NT2/D1 (cell line): ENCODE measurements around the gene ARHGEF11.

Experiments used
- DNase-seq: peaks from one replicate; pipeline ENCODE4 v3.0.0-alpha.2; 2011; ENCODE audit warnings: low read depth, low spot score
- H3K27me3 ChIP-seq: 2 replicates; pipeline ENCODE4 v1.6.0; 2011; ENCODE audit warnings: mild to moderate bottlenecking; ENCODE audit not compliant: insufficient read length, insufficient read depth
- H3K36me3 ChIP-seq: 2 replicates; pipeline ENCODE4 v1.6.1; 2011; ENCODE audit warnings: mild to moderate bottlenecking, low read length, mixed read lengths; ENCODE audit not compliant: insufficient read depth, insufficient read length
- H3K4me1 ChIP-seq: 2 replicates; pipeline ENCODE4 v1.5.1; 2011; ENCODE audit not compliant: insufficient read depth, insufficient read length
- H3K4me3 ChIP-seq: 2 replicates; pipeline ENCODE4 v1.5.1; 2011; ENCODE audit warnings: low read depth; ENCODE audit not compliant: insufficient read length
- H3K9ac ChIP-seq: 2 replicates; pipeline ENCODE4 v1.6.0; 2011; ENCODE audit warnings: low read depth; ENCODE audit not compliant: insufficient read length
- H3K9me3 ChIP-seq: 2 replicates; pipeline ENCODE4 v1.5.1; 2011; ENCODE audit warnings: mild to moderate bottlenecking, low read length; ENCODE audit not compliant: insufficient read depth
- SUZ12 ChIP-seq: IDR thresholded peaks from 2 replicates; pipeline ENCODE4 v1.6.1; 2011; ENCODE audit not compliant: insufficient read length, insufficient read depth; ENCODE audit errors: extremely low read depth
- YY1 ChIP-seq: IDR thresholded peaks from 2 replicates; pipeline ENCODE4 v1.6.1; 2011; ENCODE audit not compliant: insufficient read length, insufficient read depth
- ZNF274 ChIP-seq: IDR thresholded peaks from 2 replicates; pipeline ENCODE4 v1.6.1; 2011; ENCODE audit warnings: mild to moderate bottlenecking, low read depth, low read length

Gene ARHGEF11

GRCh38 chr1:156912861-156913808 is 132.4 kb downstream of the ARHGEF11 start:
- Histone ChIP-seq H3K27me3 (no peaks in the 10 kb centered on the region), H3K9me3 (no peaks in the 10 kb centered on the region), H3K9ac (peak overlapping the region; percentile 53), H3K4me1 (peaks cover 21% of the 10 kb centered on the region), H3K4me3 (no peak overlapping the region), H3K36me3 (peaks cover 59% of the 10 kb centered on the region)
- no peak for DNase-seq
- no peak for TF ChIP-seq ZNF274
- no peak for TF ChIP-seq SUZ12
- TF ChIP-seq YY1, result no peak

- no peak overlapping the region for H3K9ac ChIP-seq
- H3K36me3 ChIP-seq, result peaks cover 64% of the 10 kb centered on the region
- TF ChIP-seq YY1 (no peak), SUZ12 (no peak), ZNF274 (no peak)
- DNase-seq, result no peak
- H3K27me3 ChIP-seq, result no peaks in the 10 kb centered on the region
- peaks cover 21% of the 10 kb centered on the region for H3K4me1 ChIP-seq
- no peak overlapping the region for H3K4me3 ChIP-seq
- no peaks in the 10 kb centered on the region for H3K9me3 ChIP-seq
Measured at GRCh38 chr1:156912310-156912709, 133.2 kb downstream of the ARHGEF11 start.

- H3K9me3 ChIP-seq, result peaks cover 1% of the 10 kb centered on the region; the same call in 1 of the 2 replicates
- no peak overlapping the region for H3K9ac ChIP-seq
- H3K4me1 ChIP-seq, result peaks cover 21% of the 10 kb centered on the region
- no peak for DNase-seq
- H3K36me3 ChIP-seq, result peaks cover 70% of the 10 kb centered on the region
- H3K4me3 ChIP-seq, result no peak overlapping the region
- H3K27me3 ChIP-seq, result no peaks in the 10 kb centered on the region
- TF ChIP-seq SUZ12, result no peak
- TF ChIP-seq YY1, result no peak
- no peak for TF ChIP-seq ZNF274
Measured at GRCh38 chr1:156911577-156912298, 133.8 kb downstream of the ARHGEF11 start.

- Histone ChIP-seq H3K4me3 (no peak overlapping the region), H3K27me3 (no peaks in the 10 kb centered on the region), H3K36me3 (peaks cover 76% of the 10 kb centered on the region), H3K9me3 (peaks cover 13% of the 10 kb centered on the region; the same call in 1 of the 2 replicates), H3K9ac (no peak overlapping the region), H3K4me1 (peaks cover 21% of the 10 kb centered on the region)
- TF ChIP-seq SUZ12 (no peak), YY1 (no peak), ZNF274 (no peak)
- peak; percentile 60 for DNase-seq
Measured at GRCh38 chr1:156910309-156910782, 135.2 kb downstream of the ARHGEF11 start.

GRCh38 chr1:156909671-156910070 is 135.9 kb downstream of the ARHGEF11 start:
- DNase-seq, result no peak
- H3K27me3 ChIP-seq, result no peaks in the 10 kb centered on the region
- H3K36me3 ChIP-seq, result peaks cover 73% of the 10 kb centered on the region
- H3K4me3 ChIP-seq, result no peak overlapping the region
- no peak for TF ChIP-seq YY1
- TF ChIP-seq SUZ12, result no peak
- no peak for TF ChIP-seq ZNF274
- no peak overlapping the region for H3K9ac ChIP-seq
- peaks cover 13% of the 10 kb centered on the region; the same call in 1 of the 2 replicates for H3K9me3 ChIP-seq
- peaks cover 21% of the 10 kb centered on the region for H3K4me1 ChIP-seq

GRCh38 chr1:156908955-156909354 is 136.6 kb downstream of the ARHGEF11 start:
- Histone ChIP-seq H3K9ac (no peak overlapping the region), H3K27me3 (no peaks in the 10 kb centered on the region), H3K4me1 (peaks cover 19% of the 10 kb centered on the region), H3K36me3 (peaks cover 69% of the 10 kb centered on the region), H3K9me3 (peaks cover 13% of the 10 kb centered on the region; the same call in 1 of the 2 replicates), H3K4me3 (no peak overlapping the region)
- TF ChIP-seq SUZ12, result no peak
- TF ChIP-seq YY1, result no peak
- TF ChIP-seq ZNF274, result no peak
- no peak for DNase-seq

- DNase-seq, result no peak
Measured at GRCh38 chr1:156908541-156908940, 137.0 kb downstream of the ARHGEF11 start.

More at GRCh38 chr1:156908541-156908940, 137.0 kb downstream of the ARHGEF11 start:
- TF ChIP-seq SUZ12 (no peak), ZNF274 (no peak), YY1 (no peak)
- no peak overlapping the region for H3K9ac ChIP-seq
- no peak overlapping the region for H3K4me3 ChIP-seq
- no peaks in the 10 kb centered on the region for H3K27me3 ChIP-seq
- peaks cover 69% of the 10 kb centered on the region for H3K36me3 ChIP-seq
- peaks cover 15% of the 10 kb centered on the region for H3K4me1 ChIP-seq
- peaks cover 13% of the 10 kb centered on the region; the same call in 1 of the 2 replicates for H3K9me3 ChIP-seq
